ENCODE results near the gene PKP1.

GRCh38 chr1:201360486-201360885, 77.2 kb downstream of the PKP1 start:
- TF ChIP-seq CTCF (IDR thresholded peaks at IDR 0.05) (no peak), ZFX (IDR thresholded peaks at IDR 0.05; ENCODE audit: borderline replicate concordance) (no peak)

Measured in 22Rv1 (cell line).